Caco-2 (cell line): ENCODE results near the gene COL21A1. TPM values are rescaled to one million over a fixed set of nuclear protein-coding genes. Genes with fewer than 3 reads are reported as not detected.
"Not testable (repeated sequence)": the region's sequence is repeated elsewhere in the genome, so short reads cannot be mapped to it uniquely, and the experiment has no call there.

Experiments
- BruUV-seq: library from RNA; stranded (reverse); fragments of 400-500 nt; replicated peaks from 2 replicates; lab custom pipeline; 2021; lab: Mats Ljungman, UMichigan
- CTCF ChIA-PET: fragments of 300-600 bp; sonication (Branson Sonifier 250); formaldehyde crosslinking; loops from one replicate; lab custom pipeline; 2022; ENCODE audit warnings: antibody characterized with exemption; lab: Charles Lee
- POLR2A ChIA-PET: fragments of 300-600 bp; sonication (Branson Sonifier 250); formaldehyde crosslinking; loops from one replicate; lab custom pipeline; 2022; ENCODE audit warnings: antibody characterized with exemption; lab: Charles Lee
- DNase-seq, 2 experiments: peaks; one replicate each; pipeline versions ENCODE4 v3.0.0 to v3.0.0-alpha.2; 2020 to 2022
- H3K27me3 ChIP-seq: replicated peaks from 2 replicates; pipeline ENCODE4 v1.6.0; 2011; ENCODE audit warnings: low read length; ENCODE audit not compliant: control insufficient read depth, insufficient read depth
- H3K36me3 ChIP-seq: 2 replicates; pipeline ENCODE4 v1.5.1; 2011; ENCODE audit warnings: low read length; ENCODE audit not compliant: control insufficient read depth, insufficient read depth
- H3K4me1 ChIP-seq: fragments of 250-450 bp; sonication (Bioruptor Pico); 2 replicates; pipeline ENCODE4 v1.5.1; 2020; ENCODE audit warnings: mild to moderate bottlenecking
- H3K4me3 ChIP-seq: 2 replicates; pipeline ENCODE4 v1.5.1; 2011; ENCODE audit warnings: low read depth, mild to moderate bottlenecking, control low read depth, low read length
- H3K9me3 ChIP-seq: fragments of 250-450 bp; sonication (Bioruptor Pico); 2 replicates; pipeline ENCODE4 v1.5.1; 2020; ENCODE audit warnings: mild to moderate bottlenecking, moderate library complexity
- H3K27ac Mint-ChIP-seq: one replicate; pipeline ENCODE4 v1.8.0; 2022; ENCODE audit warnings: mixed read lengths; ENCODE audit not compliant: unreplicated experiment
- H3K27me3 Mint-ChIP-seq: one replicate; pipeline ENCODE4 v1.8.0; 2022; ENCODE audit warnings: mixed read lengths; ENCODE audit not compliant: insufficient read depth, unreplicated experiment
- H3K36me3 Mint-ChIP-seq: one replicate; pipeline ENCODE4 v1.8.0; 2022; ENCODE audit warnings: mild to moderate bottlenecking, mixed read lengths; ENCODE audit not compliant: insufficient read depth, unreplicated experiment
- H3K4me1 Mint-ChIP-seq: one replicate; pipeline ENCODE4 v1.8.0; 2022; ENCODE audit warnings: low read depth, mixed read lengths; ENCODE audit not compliant: unreplicated experiment
- H3K4me3 Mint-ChIP-seq: one replicate; pipeline ENCODE4 v1.8.0; 2022; ENCODE audit warnings: mild to moderate bottlenecking, moderate library complexity, mixed read lengths; ENCODE audit not compliant: unreplicated experiment
- H3K9me3 Mint-ChIP-seq: one replicate; pipeline ENCODE4 v1.8.0; 2022; ENCODE audit warnings: mixed read lengths; ENCODE audit not compliant: unreplicated experiment
- intact Hi-C: fragments of 100-400 bp; cut with micrococcal nuclease; formaldehyde crosslinking; loops from one replicate; pipeline ENCODE4 v1.10.0; 2022; ENCODE audit not compliant: unreplicated experiment
- total RNA-seq: library from RNA; stranded (reverse); gene quantifications from 2 replicates; pipeline ENCODE4 v1.2.3, GENCODE V29; 2022
- TF ChIP-seq, protein P1 (sequence below), 2 experiments: fragments of 200-600 bp in 1 of 2; IDR thresholded peaks; 1 replicate in 1 of 2; 2 replicates in 1 of 2; pipeline versions ENCODE4 v1.5.1 to v1.8.0; 2011 to 2022; ENCODE audit warnings: antibody characterized with exemption in 1 of 2, control low read depth in 1 of 2, inconsistent platforms in 1 of 2, low read depth in 1 of 2, low read length in 1 of 2, mild to moderate bottlenecking in 1 of 2, moderate library complexity in 1 of 2; ENCODE audit not compliant: insufficient read depth in 1 of 2, severe bottlenecking in 1 of 2, unreplicated experiment in 1 of 2

Gene COL21A1
- total RNA-seq, 1 experiment from 2014 or later, result 1.3 TPM

DNA sequence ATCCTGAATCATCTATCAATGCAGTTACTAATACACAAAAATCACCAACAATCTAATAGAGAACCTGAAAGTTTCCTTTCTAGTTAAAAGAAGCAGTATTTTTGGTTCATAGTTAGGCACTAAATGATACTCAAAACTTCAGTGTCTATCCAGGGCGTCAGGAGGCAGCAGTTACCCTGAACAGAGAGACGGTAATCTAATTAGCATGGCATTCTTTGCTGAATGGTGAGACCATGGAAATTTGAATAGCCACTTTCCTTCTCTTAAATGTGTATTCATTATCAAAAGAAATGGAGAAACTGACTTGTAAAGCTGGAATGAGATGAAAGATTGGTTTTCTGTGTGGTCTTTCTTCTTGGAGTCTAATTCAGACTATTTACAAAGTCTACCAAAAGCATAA lies 225.4 kb downstream of the COL21A1 start:
- Mint-ChIP-seq H3K27me3 (peaks cover under 1% of the 10 kb centered on the region), H3K4me3 (no peak overlapping the region), H3K36me3 (no peaks in the 10 kb centered on the region), H3K27ac (no peak overlapping the region), H3K4me1 (no peaks in the 10 kb centered on the region), H3K9me3 (no peaks in the 10 kb centered on the region)
- DNase-seq, result peak in 1 of 2 experiments; percentile 22
- TF ChIP-seq, protein P1, sequence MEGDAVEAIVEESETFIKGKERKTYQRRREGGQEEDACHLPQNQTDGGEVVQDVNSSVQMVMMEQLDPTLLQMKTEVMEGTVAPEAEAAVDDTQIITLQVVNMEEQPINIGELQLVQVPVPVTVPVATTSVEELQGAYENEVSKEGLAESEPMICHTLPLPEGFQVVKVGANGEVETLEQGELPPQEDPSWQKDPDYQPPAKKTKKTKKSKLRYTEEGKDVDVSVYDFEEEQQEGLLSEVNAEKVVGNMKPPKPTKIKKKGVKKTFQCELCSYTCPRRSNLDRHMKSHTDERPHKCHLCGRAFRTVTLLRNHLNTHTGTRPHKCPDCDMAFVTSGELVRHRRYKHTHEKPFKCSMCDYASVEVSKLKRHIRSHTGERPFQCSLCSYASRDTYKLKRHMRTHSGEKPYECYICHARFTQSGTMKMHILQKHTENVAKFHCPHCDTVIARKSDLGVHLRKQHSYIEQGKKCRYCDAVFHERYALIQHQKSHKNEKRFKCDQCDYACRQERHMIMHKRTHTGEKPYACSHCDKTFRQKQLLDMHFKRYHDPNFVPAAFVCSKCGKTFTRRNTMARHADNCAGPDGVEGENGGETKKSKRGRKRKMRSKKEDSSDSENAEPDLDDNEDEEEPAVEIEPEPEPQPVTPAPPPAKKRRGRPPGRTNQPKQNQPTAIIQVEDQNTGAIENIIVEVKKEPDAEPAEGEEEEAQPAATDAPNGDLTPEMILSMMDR (IDR thresholded peaks at IDR 0.05; ENCODE audit: insufficient read depth in 1 of 2, low read depth in 1 of 2, low read length in 1 of 2, severe bottlenecking in 1 of 2, unreplicated experiment in 1 of 2), result peak; percentile 27 to 32
- Histone ChIP-seq H3K36me3 (no peaks in the 10 kb centered on the region), H3K4me1 (no peaks in the 10 kb centered on the region), H3K27me3 (no peaks in the 10 kb centered on the region), H3K4me3 (no peak overlapping the region), H3K9me3 (no peaks in the 10 kb centered on the region)
- intact Hi-C loops, result loop anchor here (1.0 to 10.0 kb wide), 3 partner anchors 41 to 270 kb away; no protein-coding TSS in a partner anchor
- POLR2A ChIA-PET, result no interaction called here
- BruUV-seq, result no TSS peak
- CTCF ChIA-PET, result no interaction called here

DNA sequence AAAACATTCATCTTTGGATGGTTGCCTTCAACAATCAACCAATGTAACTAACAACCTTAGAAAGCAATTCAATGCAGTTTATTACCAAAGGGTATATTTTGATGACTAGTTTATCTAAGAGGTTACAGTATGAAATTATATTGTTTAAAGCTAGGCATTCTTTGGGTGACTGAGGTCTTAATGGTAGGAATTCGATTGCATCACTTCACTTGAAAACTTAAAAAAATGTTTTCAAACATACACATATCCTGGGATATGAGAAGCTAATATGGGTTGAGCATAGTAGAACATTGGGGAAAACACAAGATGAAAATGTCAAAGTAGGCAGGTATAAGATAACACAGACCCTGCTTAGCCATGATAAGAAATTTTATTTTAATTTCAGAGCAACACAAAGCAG lies 227.4 kb downstream of the COL21A1 start:
- Mint-ChIP-seq H3K27me3 (peaks cover 5% of the 10 kb centered on the region), H3K4me1 (no peaks in the 10 kb centered on the region), H3K36me3 (no peaks in the 10 kb centered on the region), H3K4me3 (no peak overlapping the region), H3K9me3 (no peaks in the 10 kb centered on the region), H3K27ac (no peak overlapping the region)
- Histone ChIP-seq H3K4me1 (no peaks in the 10 kb centered on the region), H3K9me3 (no peaks in the 10 kb centered on the region), H3K36me3 (no peaks in the 10 kb centered on the region), H3K4me3 (no peak overlapping the region), H3K27me3 (no peaks in the 10 kb centered on the region)
- BruUV-seq, result no TSS peak
- ChIA-PET POLR2A (no interaction called here), CTCF (no interaction called here)
- TF ChIP-seq, protein P1 (IDR thresholded peaks at IDR 0.05; ENCODE audit: insufficient read depth in 1 of 2, low read depth in 1 of 2, low read length in 1 of 2, severe bottlenecking in 1 of 2, unreplicated experiment in 1 of 2), result no peak
- no peak for DNase-seq
- intact Hi-C loops, result loop anchor here (10.0 kb wide), 1 partner anchor 195 kb away; no protein-coding TSS in a partner anchor

DNA sequence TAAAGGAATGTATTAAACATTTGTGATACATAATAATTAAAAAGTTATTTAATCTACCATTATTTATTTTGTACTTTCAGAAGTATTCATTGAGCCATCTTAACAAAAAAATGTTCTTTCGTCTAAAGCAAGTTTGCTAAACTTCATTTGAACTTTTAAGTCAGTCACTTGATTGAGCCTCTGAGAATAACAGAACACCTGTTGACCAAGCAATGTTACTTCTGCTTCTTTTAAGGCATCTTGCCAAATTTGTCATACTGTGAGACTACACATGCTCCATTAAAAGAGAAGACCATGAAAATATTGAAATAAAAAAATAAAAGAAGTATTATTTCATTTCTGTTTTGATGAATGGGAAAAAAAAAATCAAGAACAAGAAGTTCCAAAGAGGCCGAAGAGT lies 230.2 kb downstream of the COL21A1 start:
- ChIA-PET CTCF (no interaction called here), POLR2A (no interaction called here)
- no peaks in the 10 kb centered on the region for H3K36me3 Mint-ChIP-seq
- intact Hi-C loops, result no loop called here
- no peak for DNase-seq
- no peak overlapping the region for H3K4me3 Mint-ChIP-seq
- H3K4me1 Mint-ChIP-seq, result no peaks in the 10 kb centered on the region
- BruUV-seq, result no TSS peak
- H3K27me3 Mint-ChIP-seq, result peaks cover 6% of the 10 kb centered on the region
- TF ChIP-seq, protein P1 (IDR thresholded peaks at IDR 0.05; ENCODE audit: insufficient read depth in 1 of 2, low read depth in 1 of 2, low read length in 1 of 2, severe bottlenecking in 1 of 2, unreplicated experiment in 1 of 2), result no peak
- no peaks in the 10 kb centered on the region for H3K27me3 ChIP-seq
- no peak overlapping the region for H3K27ac Mint-ChIP-seq
- H3K4me3 ChIP-seq, result no peak overlapping the region
- no peaks in the 10 kb centered on the region for H3K9me3 Mint-ChIP-seq
- no peaks in the 10 kb centered on the region for H3K4me1 ChIP-seq
- no peaks in the 10 kb centered on the region for H3K9me3 ChIP-seq
- no peaks in the 10 kb centered on the region for H3K36me3 ChIP-seq

DNA sequence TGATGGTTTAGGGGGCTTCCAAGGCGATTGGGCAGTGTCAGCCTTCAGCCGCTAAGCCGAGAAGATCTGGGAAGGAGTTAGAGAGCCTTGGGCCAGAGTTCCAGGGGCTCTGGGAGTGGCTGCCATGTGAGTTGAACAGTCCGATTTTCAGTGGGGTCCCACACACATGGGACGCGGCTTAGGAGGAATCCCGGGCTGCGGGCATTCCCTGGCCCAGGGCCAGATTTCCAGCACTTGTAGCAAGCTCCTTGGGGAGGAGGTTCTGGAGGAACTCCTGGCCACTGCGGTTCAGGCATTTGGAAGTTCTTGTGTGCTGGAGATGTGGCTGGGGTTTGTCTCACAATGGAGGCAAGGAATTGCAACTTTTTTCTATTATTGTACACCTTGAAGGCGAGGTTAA lies 233.3 kb downstream of the COL21A1 start:
- H3K27me3 ChIP-seq, H3K36me3 ChIP-seq, H3K9me3 ChIP-seq, H3K9me3 Mint-ChIP-seq, DNase-seq, H3K4me1 Mint-ChIP-seq, intact Hi-C loops, H3K4me3 ChIP-seq, H3K27ac Mint-ChIP-seq, H3K36me3 Mint-ChIP-seq, H3K27me3 Mint-ChIP-seq, CTCF ChIA-PET, H3K4me1 ChIP-seq, BruUV-seq, H3K4me3 Mint-ChIP-seq, POLR2A ChIA-PET: not testable (repeated sequence)
